Muscle layer of duodenum (tissue), 2 donors: ENCODE results near the gene CALML3.

Experiments used
- H3K27ac ChIP-seq: one replicate; pipeline ENCODE4 v1.7.0; 2013; ENCODE audit warnings: mild to moderate bottlenecking, low read length
- H3K27me3 ChIP-seq: one replicate; pipeline ENCODE4 v1.7.0; 2013; ENCODE audit warnings: low read depth, mild to moderate bottlenecking, control low read depth, low read length
- H3K36me3 ChIP-seq, 2 donors: one replicate each; pipeline ENCODE4 v1.7.0; 2013; ENCODE audit warnings: low read length in 2 of 2, control low read depth in 1 of 2, mild to moderate bottlenecking in 1 of 2; ENCODE audit not compliant: insufficient read depth in 2 of 2, control insufficient read depth in 1 of 2
- H3K4me1 ChIP-seq, 2 donors: one replicate each; pipeline ENCODE4 v1.7.0; 2013; ENCODE audit warnings: low read length in 2 of 2, mild to moderate bottlenecking in 2 of 2, control low read depth in 1 of 2, moderate library complexity in 1 of 2; ENCODE audit not compliant: insufficient read depth in 2 of 2, control insufficient read depth in 1 of 2
- H3K4me3 ChIP-seq, 2 donors: one replicate each; pipeline ENCODE4 v1.7.0; 2013; ENCODE audit warnings: low read length in 2 of 2, low read depth in 1 of 2, mild to moderate bottlenecking in 1 of 2
- H3K9me3 ChIP-seq, 2 donors: one replicate each; pipeline ENCODE4 v1.7.0; 2013; ENCODE audit warnings: low read length in 2 of 2, control low read depth in 1 of 2, mild to moderate bottlenecking in 1 of 2; ENCODE audit not compliant: control insufficient read depth in 1 of 2
- donor health status: healthy.

CALML3 gene

DNA sequence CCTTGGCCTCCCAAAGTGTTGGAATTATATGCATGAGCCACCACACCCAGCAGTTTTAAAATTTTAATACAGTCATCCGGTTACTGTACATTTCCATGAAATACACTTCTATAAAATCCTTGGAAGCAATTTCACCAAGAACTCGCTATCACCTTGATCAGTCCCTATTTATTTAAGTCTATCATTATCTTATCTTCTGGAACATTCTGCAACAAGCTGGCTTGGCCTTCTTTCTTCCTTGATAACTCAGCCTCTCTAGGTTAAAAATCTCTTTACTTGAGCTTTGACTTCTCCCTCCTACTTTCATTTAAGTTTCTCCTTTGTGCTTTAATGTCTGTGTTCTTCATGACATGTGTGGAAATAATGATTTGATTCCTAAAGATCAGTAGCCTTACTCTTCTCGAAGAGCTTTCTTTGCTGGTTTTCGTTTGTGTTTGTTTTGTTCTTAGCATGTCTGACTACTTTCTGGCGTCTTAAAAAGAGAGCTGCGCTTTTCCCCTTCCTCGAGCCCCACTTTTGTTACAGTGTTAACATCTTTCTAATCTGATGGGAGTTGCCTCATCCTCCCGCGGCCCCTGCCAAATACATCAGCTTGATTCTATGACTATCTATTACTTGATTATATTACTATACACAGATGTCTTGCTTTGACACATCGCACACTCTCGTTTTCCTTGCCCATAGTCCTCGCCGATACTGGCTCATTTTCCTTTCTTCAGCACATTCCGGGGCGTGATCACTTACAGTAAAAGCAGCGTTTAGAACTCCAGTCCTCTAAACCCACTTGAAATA, 14.3 kb upstream of the CALML3 start:
- H3K4me1 ChIP-seq: peaks cover 0 to 7% of the 10 kb centered on the region in 2 donors
- H3K27ac ChIP-seq: no peak overlapping the region
- H3K36me3 ChIP-seq: no peaks in the 10 kb centered on the region
- no peaks in the 10 kb centered on the region for H3K27me3 ChIP-seq
- H3K4me3 ChIP-seq: no peak overlapping the region
- H3K9me3 ChIP-seq: no peaks in the 10 kb centered on the region

DNA sequence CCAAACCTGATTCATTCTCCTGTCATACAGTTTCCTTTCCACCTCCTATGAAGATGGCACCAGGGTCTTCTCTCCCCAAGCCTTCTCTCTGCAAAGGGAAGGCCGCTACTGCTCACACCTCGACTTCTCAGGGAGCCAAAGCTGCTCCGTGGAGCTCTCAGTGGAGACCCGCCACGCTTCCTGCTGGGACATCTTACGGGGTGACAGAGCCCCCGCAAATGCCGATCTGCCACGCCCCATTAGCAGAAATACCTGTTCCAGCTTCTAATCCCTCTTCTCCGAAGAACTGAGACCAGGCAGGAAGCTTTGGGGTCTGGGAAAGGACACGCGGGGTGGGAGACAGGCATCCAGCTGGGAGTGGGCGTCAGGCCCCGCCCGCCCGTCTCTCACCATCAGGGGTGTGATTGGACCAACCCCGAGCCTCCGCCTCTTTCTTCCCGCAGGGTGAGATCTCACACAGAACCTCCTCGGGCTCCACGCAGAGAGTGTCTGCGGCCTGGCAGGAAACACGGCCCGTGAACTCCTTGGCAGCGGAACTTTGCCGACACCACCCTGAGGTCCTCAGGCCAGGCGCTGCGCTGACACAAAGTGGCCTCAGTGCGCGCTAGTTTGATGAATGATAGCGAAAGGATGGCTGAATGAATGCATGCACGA, 13.4 kb upstream of the CALML3 start:
- H3K9me3 ChIP-seq: no peaks in the 10 kb centered on the region
- H3K36me3 ChIP-seq: no peaks in the 10 kb centered on the region
- H3K4me1 ChIP-seq: peaks cover 0 to 3% of the 10 kb centered on the region in 2 donors
- H3K27me3 ChIP-seq: no peaks in the 10 kb centered on the region
- H3K27ac ChIP-seq: no peak overlapping the region
- no peak overlapping the region for H3K4me3 ChIP-seq

DNA sequence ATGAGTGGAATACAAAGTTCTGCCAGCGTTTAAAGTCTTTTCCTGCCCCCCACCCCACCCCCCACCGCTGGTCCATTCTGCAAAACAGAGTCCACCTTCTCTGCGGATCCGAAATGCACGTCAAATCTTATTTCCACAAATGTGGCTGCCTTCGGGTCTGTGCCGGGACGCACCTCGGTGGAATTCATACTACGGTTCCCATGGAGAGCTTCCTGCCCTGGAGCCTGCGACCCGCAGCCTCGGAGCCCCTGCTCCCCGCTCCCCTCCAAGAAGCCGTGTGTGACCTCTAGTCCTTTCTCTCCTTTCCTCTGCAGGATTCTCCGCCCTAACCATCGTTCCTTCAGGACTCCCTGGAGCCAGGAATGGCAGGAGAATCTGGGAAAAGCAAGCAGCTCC, 12.9 kb upstream of the CALML3 start:
- no peaks in the 10 kb centered on the region for H3K27me3 ChIP-seq
- no peak overlapping the region for H3K4me3 ChIP-seq
- no peak overlapping the region for H3K27ac ChIP-seq
- peaks cover 0 to 3% of the 10 kb centered on the region in 2 donors for H3K4me1 ChIP-seq
- no peaks in the 10 kb centered on the region for H3K9me3 ChIP-seq
- H3K36me3 ChIP-seq: no peaks in the 10 kb centered on the region

DNA sequence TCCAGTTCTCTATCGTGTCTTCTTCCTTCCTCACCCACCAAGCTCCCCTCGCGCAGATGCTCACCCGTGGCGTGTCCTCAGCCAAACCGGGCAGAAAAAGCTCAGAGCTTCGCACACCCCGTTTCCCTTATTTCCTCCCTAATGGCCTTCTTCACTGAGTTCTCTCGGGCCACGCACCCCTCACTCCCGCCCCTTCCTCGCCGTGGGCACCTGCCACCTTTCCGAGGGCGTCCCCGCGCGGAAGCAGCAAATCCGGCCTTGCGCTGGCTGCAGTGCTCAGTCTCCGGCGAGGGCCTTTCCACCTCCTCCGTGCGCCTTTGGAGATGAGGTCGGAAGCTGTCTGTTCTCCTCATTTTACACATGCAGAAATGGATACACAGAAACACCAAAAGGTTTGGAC, 12.4 kb upstream of the CALML3 start:
- Histone ChIP-seq H3K36me3 (no peaks in the 10 kb centered on the region), H3K27me3 (no peaks in the 10 kb centered on the region), H3K27ac (no peak overlapping the region), H3K9me3 (no peaks in the 10 kb centered on the region), H3K4me1 (no peaks in the 10 kb centered on the region), H3K4me3 (no peak overlapping the region)

DNA sequence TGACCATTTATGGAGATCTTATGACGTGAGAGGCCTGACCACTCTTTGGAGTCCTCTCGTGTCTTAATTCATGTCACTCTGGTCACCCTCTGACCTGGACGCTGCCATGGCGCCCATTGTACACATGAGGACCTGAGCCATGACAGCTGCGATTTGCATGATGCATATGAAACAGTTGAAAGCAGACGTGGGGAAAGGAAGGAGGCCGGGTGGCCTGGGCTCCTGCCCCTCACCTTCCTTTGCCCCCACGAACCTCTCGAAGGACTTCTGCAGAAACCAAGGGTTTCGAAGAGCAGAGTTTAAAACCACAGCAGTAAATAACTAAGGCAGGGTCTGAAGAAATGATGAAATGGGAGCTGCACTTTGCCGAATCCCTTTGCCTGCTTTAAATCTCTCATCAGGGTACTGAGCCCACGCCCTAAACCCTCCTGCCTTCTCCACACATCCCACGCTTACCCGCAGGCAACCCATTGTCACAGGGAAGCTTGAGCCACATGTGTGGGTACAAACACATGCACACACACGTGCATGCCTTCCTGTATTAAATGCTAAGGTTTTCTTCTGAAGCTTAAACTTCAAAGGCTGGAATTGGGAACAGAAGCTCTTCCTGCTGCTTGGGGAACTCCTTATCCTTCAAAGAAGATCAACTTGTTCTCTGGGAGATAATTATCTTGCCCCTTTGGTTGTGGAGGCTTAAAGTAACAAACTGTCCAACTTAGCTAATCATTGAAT, 11.7 kb upstream of the CALML3 start:
- Histone ChIP-seq H3K9me3 (no peaks in the 10 kb centered on the region), H3K36me3 (no peaks in the 10 kb centered on the region), H3K4me3 (no peak overlapping the region), H3K27me3 (no peaks in the 10 kb centered on the region), H3K4me1 (no peaks in the 10 kb centered on the region), H3K27ac (no peak overlapping the region)

DNA sequence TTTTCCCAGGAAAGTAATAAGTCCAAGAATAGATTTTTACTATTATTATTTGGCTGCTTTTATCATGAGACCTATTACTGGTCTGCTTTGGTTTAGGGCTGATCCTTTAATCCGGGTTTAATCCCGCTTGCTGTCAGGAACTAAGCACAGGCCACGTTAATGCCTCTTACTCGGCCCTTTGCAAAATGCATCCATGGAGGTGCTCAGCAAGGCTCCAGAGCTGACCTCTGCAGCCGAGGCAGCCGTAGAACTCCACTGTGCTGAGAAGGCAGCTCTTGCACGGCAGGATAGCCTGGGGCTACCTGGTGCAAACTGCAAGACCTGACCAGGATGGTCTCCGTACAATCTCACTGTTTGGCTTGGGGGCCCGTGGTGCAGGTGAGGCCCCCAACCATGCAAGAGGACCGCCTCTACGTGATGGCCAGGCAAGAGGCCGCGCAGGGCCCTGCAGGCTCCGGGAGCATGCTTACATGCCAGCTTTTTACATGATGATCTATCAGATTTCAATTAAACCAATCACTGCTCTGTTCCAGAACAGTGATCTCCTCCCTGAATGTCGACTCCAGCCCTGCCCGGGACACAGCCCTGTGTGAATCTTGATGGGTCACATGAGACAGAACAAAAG, 10.4 kb upstream of the CALML3 start:
- Histone ChIP-seq H3K4me1 (no peaks in the 10 kb centered on the region), H3K27me3 (no peaks in the 10 kb centered on the region), H3K36me3 (no peaks in the 10 kb centered on the region), H3K4me3 (no peak overlapping the region), H3K9me3 (no peaks in the 10 kb centered on the region), H3K27ac (no peak overlapping the region)

DNA sequence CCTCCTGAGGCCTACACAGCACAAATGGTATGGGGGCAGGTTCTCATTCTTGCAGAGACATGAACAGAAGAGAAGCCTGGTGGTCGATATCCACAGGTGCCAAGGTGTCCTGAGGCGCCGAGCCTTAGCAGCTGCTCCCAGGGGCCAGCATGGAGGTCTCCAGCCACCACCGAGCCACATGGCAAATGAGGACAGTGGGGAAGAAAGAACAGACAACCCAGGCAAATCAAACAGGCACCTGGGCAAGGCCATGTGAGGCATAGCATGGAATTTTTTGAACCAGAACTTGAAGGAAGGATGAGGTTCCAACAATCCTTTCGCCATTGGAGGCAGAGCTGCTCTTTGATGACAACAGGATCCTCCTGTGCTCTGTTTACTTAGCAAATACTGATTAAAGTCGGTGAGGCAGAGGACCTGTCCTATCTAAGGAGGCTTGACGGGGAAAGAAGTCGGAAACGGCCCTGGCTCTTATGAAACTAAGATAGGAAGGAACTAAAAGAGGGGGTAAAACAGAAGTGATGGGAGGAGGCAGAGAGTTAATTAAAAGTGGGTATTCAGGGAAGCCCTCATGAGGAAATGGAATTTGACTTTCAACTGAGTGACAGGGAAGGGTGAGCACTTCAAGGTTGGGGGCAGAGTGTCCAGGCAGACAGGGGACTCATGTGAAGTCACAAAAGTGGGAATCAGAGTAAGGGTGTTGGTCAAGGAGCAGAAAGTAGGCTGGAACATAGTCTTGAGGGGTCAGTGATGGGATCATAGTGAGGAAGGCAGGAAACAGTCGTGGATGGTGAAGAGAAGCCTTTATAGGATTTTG, 8.6 kb upstream of the CALML3 start:
- Histone ChIP-seq H3K4me3 (no peak overlapping the region), H3K27ac (no peak overlapping the region), H3K9me3 (no peaks in the 10 kb centered on the region), H3K36me3 (no peaks in the 10 kb centered on the region), H3K4me1 (no peaks in the 10 kb centered on the region), H3K27me3 (no peaks in the 10 kb centered on the region)

DNA sequence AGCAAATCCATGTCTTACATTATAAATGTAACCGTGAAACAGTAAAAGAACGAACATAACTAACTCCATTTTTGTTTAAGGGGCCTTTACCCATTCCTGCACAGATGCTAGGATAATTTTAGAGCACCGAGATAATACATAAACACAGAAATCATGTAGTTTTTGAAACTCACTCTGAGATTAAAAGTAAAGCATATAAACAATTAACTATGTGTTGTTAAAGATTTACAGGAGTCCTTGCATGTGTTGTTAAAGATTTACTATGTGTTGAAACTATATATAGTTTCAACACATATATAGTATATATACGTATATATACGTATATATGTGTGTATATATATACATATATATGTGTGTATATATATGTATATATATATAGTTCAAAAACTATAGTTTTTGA, 7.2 kb upstream of the CALML3 start:
- Histone ChIP-seq H3K27me3 (no peaks in the 10 kb centered on the region), H3K27ac (no peak overlapping the region), H3K36me3 (no peaks in the 10 kb centered on the region), H3K9me3 (no peaks in the 10 kb centered on the region), H3K4me1 (no peaks in the 10 kb centered on the region), H3K4me3 (no peak overlapping the region)

DNA sequence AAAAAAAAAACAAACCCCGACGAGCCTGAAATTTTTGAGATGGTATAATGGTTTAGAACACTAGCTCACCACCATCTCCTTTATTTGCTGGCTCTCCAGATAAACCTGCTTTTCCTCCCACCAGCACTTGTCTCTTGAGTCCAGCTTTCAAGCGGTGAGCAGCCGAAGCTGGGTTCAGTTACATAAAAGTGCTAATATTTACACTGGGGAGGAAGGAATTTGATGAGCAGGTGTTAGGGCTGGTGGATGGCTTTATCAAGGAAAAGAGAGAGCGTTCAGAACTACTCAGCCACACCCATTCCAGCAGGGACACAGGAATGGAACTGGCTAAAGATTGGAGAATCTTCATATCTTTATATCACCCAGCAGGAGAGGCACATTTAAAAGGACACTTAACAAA, 6.6 kb upstream of the CALML3 start:
- no peaks in the 10 kb centered on the region for H3K27me3 ChIP-seq
- no peaks in the 10 kb centered on the region for H3K4me1 ChIP-seq
- no peak overlapping the region for H3K27ac ChIP-seq
- H3K4me3 ChIP-seq: no peak overlapping the region
- H3K36me3 ChIP-seq: no peaks in the 10 kb centered on the region
- no peaks in the 10 kb centered on the region for H3K9me3 ChIP-seq

DNA sequence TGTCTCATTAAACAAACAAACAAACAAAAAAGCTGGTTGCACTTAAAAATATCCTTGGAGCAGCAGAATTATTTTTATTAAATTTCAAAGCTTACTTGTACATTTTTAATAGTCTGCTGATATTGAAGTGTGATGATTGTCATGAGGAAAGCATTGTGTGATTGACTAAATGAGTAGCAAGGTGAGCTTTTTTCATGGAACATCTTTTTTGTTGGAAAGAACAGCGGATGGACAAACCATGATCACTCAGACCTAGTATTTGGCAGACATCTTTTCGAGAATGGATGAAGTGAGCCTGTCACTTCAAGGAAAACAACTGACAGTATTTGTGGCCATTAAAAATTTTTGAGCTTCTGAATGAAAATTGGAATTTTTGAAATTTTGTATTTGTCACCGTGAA, 5.7 kb upstream of the CALML3 start:
- H3K27me3 ChIP-seq: no peaks in the 10 kb centered on the region
- H3K9me3 ChIP-seq: no peaks in the 10 kb centered on the region
- no peaks in the 10 kb centered on the region for H3K36me3 ChIP-seq
- H3K27ac ChIP-seq: no peak overlapping the region
- H3K4me3 ChIP-seq: no peak overlapping the region
- H3K4me1 ChIP-seq: no peaks in the 10 kb centered on the region
